NCI-H2227 (cell line): ENCODE data around the gene VAC14.
"Not testable (repeated sequence)": the region's sequence is repeated elsewhere in the genome, so short reads cannot be mapped to it uniquely, and the experiment has no call there.

Experiments used
- DNase-seq: peaks from one replicate; lab custom pipeline; 2025; ENCODE audit not compliant: unreplicated experiment; lab: John Stamatoyannopoulos, UW

VAC14 gene

DNA sequence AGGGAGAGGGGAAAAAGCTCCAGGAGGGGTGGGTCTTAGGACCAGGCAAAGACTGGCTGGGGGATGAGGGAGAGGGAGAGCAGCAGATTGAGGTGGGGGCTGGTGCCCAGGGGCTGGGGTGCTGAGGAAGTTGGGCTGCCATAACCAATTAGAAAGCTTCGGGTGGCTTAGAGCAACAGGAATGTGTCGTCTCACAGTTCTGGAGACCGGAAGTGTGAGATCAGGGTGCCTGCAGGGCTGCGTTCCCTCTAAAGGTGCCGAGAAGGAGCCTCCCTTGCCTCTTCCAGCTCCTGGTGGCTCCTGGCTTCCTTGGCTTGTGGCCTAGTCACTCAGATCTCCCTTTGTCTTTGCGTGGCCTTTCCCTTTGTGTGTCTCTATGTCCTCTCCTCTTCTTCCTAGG lies 152.4 kb downstream of the VAC14 start:
- no peak for DNase-seq

DNA sequence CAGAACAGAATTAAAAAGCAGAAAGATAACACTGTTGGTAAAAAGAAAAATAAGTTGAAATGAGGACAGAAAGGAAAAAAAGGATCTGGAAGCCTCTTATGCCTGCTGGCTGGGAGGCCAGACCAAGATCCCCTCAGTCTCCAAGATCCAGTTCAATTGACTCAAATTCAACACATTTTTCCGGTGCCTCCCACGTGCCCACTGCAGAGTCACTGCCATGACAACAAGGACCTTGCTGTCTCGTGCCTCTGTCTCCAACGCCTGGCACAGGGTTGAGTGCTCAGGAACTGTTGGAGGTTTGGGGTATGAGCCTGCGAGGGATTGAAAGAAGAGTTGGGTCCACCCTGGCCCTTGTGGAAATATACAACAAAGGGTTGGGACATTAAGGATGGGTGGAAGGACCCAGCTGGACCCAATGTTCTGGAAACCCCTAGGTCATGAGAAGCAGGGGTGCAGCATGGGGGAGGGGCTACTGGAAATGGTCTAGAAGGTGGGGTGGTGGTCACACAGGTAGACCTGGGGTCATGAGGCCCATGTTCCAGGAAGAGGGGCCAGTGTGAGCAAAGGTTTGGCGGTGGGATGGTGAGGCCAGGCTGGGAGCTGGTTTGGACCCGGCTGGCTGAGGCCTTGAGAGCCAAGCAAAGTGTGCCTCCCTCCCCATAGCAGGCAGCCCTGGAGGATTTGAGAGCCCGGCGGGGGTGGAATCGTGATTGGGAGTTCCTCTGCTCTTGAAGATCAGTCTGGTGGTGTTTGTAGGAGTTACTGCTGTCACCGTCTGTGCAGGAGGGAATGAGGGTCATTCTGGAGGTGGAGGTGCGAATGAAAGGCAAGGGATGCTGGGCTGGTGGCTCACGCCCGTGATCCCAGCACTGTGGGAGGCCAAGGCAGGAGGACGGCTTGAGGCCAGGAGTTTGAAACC lies 153.3 kb downstream of the VAC14 start:
- no peak for DNase-seq

DNA sequence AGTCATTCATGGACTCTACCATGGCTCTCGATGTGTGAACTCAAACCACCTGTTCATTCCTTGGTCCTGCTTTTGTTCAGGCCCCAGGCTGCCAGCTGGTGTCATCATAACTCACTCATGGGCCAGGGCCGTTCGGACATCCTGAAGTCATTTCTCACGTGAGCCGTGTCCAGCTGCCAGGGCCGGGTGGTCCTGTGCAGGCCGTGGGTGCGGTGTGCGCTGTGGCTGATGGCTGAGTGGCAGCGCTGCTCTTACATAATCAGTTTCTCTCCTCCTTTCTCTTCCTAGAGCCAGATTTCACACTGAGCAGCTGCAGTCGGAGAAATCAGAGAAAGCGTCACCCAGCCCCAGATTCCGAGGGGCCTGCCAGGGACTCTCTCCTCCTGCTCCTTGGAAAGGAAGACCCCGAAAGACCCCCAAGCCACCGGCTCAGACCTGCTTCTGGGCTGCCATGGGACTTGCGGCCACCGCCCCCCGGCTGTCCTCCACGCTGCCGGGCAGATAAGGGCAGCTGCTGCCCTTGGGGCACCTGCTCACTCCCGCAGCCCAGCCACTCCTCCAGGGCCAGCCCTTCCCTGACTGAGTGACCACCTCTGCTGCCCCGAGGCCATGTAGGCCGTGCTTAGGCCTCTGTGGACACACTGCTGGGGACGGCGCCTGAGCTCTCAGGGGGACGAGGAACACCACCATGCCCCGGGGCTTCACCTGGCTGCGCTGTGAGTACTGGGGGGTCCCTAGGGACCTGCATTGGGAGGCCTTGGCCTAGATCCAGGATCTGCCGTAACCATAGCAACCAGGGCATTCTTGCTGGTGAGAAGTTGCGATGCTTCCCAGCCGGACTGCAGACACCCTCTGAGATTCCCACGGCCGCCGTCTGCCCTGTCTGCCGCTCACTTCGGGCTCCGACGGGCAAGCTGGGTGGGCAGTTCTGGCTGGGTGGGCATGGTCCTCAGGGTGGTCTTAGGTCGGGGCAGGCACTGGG lies 154.4 kb downstream of the VAC14 start, which contains the start of gene IL34:
Gene IL34 (plus strand): TSS at position 300 of the 982 bp plus-strand sequence. CDS start 389 bp downstream, at position 689.
- DNase-seq: peak; percentile 53

DNA sequence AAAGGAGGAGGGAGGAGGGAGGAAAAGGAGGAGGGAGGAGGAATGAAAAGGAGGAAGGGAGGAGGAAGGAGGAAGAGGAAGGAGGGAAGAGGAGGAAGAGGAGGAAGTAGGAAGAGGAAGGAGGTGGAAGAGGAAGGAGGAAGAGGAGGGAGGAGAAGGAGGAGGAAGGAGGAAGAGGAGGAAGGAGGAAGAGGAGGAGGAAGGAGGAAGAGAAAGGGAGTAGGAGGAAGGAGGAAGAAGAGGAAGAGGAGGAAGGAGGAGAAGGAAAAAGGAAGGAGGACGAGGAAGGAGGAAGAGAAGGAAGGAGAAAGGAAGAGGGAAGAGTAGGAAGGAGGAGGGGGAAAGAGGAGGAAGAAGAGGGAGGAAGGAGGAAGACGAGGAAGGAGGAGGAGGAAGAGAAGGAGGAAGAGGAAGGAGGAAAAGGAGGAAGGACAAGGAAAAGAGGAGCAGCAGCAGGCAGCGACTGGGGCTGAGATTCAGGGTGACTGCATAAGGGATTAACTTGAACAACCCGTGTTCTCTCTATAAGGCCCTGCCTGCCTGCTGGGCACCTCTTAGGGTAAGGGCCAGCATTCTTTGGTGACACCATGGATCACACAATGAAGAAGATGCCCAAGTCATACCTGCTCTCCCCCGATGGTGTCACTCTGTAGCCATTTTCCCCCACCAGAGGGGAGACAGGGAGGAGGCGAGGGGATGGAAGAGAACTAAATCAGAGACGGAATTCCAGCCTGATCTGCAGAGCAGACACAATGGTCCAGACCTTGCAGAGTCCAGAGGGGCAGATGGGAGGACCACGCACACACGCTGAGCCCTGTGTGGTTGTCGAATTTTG lies 156.0 kb downstream of the VAC14 start:
- no peak for DNase-seq

DNA sequence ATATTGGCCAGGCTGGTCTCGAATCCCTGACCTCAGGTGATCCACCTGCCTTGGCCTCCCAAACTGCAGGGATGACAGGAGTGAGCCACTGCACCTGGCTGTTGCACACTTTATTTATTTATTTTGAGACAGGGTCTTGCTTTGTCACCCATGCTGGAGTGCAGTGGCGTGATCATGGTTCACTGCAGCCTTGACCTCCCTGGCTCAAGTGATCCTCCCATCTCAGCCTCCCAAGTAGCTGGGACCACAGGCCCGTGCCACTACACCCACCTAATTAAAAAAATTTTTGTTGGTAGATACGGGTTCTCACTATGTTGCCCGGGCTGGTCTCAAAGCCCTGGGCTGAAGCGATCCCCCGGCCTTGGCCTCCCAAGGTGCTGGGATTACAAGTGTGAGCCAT lies 157.7 kb downstream of the VAC14 start:
- DNase-seq: not testable (repeated sequence)

DNA sequence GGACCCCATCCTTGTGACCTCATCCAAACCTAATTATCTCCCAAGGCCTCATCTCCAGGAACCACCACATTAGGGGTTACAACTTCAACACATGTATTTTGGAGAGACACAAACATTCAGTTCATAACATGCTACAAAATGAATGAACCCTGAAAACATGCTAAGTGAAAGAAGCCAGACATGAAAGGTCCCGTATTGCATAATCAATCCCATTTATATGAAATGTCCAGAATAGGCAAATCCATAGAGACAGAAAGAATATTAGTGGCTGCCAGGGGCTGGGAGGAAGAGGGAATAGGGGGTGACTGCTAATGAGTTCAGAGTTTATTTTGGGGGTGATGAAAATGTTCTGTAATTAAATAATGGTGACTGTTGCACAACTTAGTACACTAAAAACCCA lies 158.3 kb downstream of the VAC14 start:
- no peak for DNase-seq

DNA sequence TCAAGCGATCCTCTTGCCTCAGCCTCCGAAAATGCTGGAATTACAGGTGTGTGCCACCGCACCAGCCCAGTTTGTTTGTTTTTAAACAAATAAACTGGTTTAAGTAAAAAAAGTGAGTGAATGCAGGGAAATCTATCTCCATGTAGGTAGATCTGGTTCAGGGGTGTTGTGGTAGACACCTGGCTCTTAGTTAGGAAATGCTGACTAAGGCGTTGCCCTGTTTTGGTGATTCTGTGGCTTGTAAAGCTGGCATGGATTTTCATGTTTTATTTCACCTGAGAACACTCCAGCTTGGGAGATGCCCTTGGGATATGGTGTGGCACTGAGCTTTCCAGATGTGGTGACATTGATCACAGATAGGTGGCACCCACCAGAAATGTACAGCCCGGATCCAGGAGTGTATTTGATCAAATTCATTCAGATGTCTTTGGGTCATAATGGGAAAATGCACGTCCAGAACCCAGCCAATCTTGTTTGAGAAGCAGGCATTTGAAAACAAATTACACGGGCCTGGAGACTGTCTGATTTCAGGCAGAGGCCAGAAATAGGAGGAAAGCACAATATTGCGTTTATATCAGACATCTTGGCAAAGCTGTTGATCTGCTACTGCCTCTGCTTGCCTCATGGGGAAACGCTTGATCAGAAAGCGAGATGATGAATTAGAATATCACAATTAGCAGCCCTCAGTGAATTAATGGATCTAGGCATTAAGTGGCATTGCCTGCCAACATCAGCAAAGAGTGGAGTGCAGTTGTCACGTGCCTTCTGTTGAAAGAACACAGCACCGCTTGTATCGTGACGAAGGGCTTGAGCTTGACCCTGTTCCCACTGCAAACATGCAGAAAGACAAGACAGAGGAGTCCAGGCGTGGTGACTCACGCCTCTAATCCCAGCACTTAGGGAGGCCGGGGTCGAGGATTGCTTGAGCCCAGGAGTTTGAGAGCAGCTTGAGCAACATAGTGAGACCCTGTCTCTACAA lies 161.9 kb downstream of the VAC14 start:
- DNase-seq: peak; percentile 9
